Naive thymus-derived CD4-positive, alpha-beta T cell (primary cell): ENCODE results near the gene UGT1A8. TPM values are rescaled to one million over a fixed set of nuclear protein-coding genes. Genes with fewer than 3 reads are reported as not detected.
"Not testable (repeated sequence)": the region's sequence is repeated elsewhere in the genome, so short reads cannot be mapped to it uniquely, and the experiment has no call there.

Source experiments
- ATAC-seq: fragments of 150-1000 bp; cut with Tn5 transposase; 2 replicates; pipeline ENCODE4 v1.10.0; 2021; ENCODE audit warnings: mild to moderate bottlenecking, moderate library complexity
- CTCF ChIA-PET: fragments of 350-600 bp; sonication (Branson Sonifier 250); formaldehyde crosslinking; loops from one replicate; lab custom pipeline; 2021; ENCODE audit warnings: antibody characterized with exemption; lab: Charles Lee
- POLR2A ChIA-PET: fragments of 350-600 bp; sonication (Branson Sonifier 250); formaldehyde crosslinking; loops from one replicate; lab custom pipeline; 2021; ENCODE audit warnings: antibody characterized with exemption, inconsistent platforms; lab: Charles Lee
- DNase-seq, 9 donors: peaks; one replicate each; pipeline versions ENCODE4 v3.0.0 to v3.0.0-alpha.2; 2020 to 2022; ENCODE audit warnings: mixed read lengths in 1 of 9
- H3K27ac ChIP-seq: one replicate; pipeline ENCODE4 v1.7.0; 2013; ENCODE audit warnings: mild to moderate bottlenecking, low read depth, low read length, moderate library complexity
- H3K27me3 ChIP-seq, 2 donors: one replicate each; pipeline ENCODE4 v1.7.0; 2013; ENCODE audit warnings: low read length in 2 of 2, mild to moderate bottlenecking in 2 of 2, moderate library complexity in 2 of 2; ENCODE audit not compliant: control insufficient read depth in 2 of 2, insufficient read depth in 2 of 2
- H3K36me3 ChIP-seq, 3 experiments: 1 replicate in 2 of 3; 2 replicates in 1 of 3; pipeline ENCODE4 v1.7.0; 2013; ENCODE audit warnings: low read length in 3 of 3, mild to moderate bottlenecking in 3 of 3, moderate library complexity in 1 of 3; ENCODE audit not compliant: insufficient read depth in 3 of 3, control insufficient read depth in 2 of 3
- H3K4me1 ChIP-seq, 2 donors: one replicate each; pipeline ENCODE4 v1.7.0; 2013; ENCODE audit warnings: low read length in 2 of 2, mild to moderate bottlenecking in 2 of 2, moderate library complexity in 1 of 2; ENCODE audit not compliant: control insufficient read depth in 2 of 2, insufficient read depth in 2 of 2
- H3K4me3 ChIP-seq: 2 replicates; pipeline ENCODE4 v1.7.0; 2013; ENCODE audit warnings: mild to moderate bottlenecking, low read length
- H3K9me3 ChIP-seq, 3 experiments: 1 replicate in 2 of 3; 2 replicates in 1 of 3; pipeline ENCODE4 v1.7.0; 2013; ENCODE audit warnings: low read length in 3 of 3; ENCODE audit not compliant: control insufficient read depth in 2 of 3
- H3K27ac Mint-ChIP-seq, 9 donors: one replicate each; pipeline ENCODE4 v1.8.0; 2020 to 2022; ENCODE audit warnings: mixed read lengths in 9 of 9, mild to moderate bottlenecking in 8 of 9, moderate library complexity in 5 of 9, inconsistent platforms in 2 of 9
- H3K27me3 Mint-ChIP-seq, 5 donors: one replicate each; pipeline ENCODE4 v1.8.0; 2021 to 2022; ENCODE audit warnings: mixed read lengths in 5 of 5, mild to moderate bottlenecking in 1 of 5
- H3K36me3 Mint-ChIP-seq, 5 donors: one replicate each; pipeline ENCODE4 v1.8.0; 2020 to 2022; ENCODE audit warnings: mixed read lengths in 5 of 5, mild to moderate bottlenecking in 3 of 5, inconsistent platforms in 1 of 5
- H3K4me1 Mint-ChIP-seq, 7 donors: one replicate each; pipeline ENCODE4 v1.8.0; 2020 to 2022; ENCODE audit warnings: mixed read lengths in 7 of 7, mild to moderate bottlenecking in 3 of 7, inconsistent platforms in 1 of 7
- H3K4me3 Mint-ChIP-seq, 10 donors: one replicate each; pipeline ENCODE4 v1.8.0; 2020 to 2022; ENCODE audit warnings: mild to moderate bottlenecking in 10 of 10, mixed read lengths in 10 of 10, moderate library complexity in 6 of 10, inconsistent platforms in 2 of 10
- H3K9me3 Mint-ChIP-seq, 11 donors: one replicate each; pipeline ENCODE4 v1.8.0; 2020 to 2022; ENCODE audit warnings: mixed read lengths in 11 of 11, mild to moderate bottlenecking in 4 of 11, inconsistent platforms in 1 of 11, moderate library complexity in 1 of 11
- intact Hi-C, 2 donors: fragments of 100-400 bp; cut with micrococcal nuclease; formaldehyde crosslinking; loops; one replicate each; pipeline ENCODE4 v1.15.1; 2023
- polyA plus RNA-seq, 2 donors: library from polyadenylated mRNA; unstranded; fragments of 300-500 nt; fragmentation: Illumina TruSeq; gene quantifications; one replicate each; pipeline ENCODE4 v1.2.3, GENCODE V29; 2021
- total RNA-seq, 6 experiments: library from RNA in 5 of 6; stranded (reverse) in 5 of 6; gene quantifications; 1 replicate in 5 of 6; 2 replicates in 1 of 6; pipeline ENCODE4 v1.2.3 and lab custom pipeline; 2021 to 2026

The UGT1A8 gene
- total and polyA plus RNA-seq, 7 experiments from 2014 or later, result not detected

DNA sequence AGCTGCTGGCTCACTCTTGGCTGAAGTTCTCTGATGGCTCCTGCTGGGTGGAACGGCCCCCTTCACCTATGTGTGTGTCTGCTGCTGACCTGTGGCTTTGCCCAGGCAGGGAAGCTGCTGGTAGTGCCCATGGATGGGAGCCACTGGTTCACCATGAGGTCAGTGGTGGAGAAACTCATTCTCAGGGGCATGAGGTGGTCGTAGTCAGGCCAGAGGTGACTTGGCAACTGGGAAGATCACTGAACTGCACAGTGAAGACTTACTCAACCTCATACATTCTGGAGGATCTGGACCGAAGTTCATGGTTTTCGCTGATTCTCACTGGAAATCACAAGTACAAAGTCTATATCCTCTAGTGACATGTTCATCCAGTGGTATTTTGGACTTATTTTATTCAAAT is 13.9 kb upstream of the UGT1A8 start:
- Mint-ChIP-seq H3K36me3 (peaks cover 0 to 5% (median 4%) of the 10 kb centered on the region in 5 donors), H3K27ac (no peak overlapping the region), H3K4me3 (no peak overlapping the region), H3K9me3 (peaks cover 0 to 12% (median 5%) of the 10 kb centered on the region in 11 donors), H3K27me3 (peaks cover 13 to 31% (median 19%) of the 10 kb centered on the region in 5 donors), H3K4me1 (no peaks in the 10 kb centered on the region)
- POLR2A ChIA-PET, result no interaction called here
- H3K4me3 ChIP-seq, result no peak overlapping the region
- H3K4me1 ChIP-seq, result no peaks in the 10 kb centered on the region
- CTCF ChIA-PET, result interaction anchor here (0.7 kb wide), 1 partner anchor 166 kb away, joined by 3 read pairs; no protein-coding TSS in a partner anchor
- H3K27me3 ChIP-seq, result no peaks in the 10 kb centered on the region
- intact Hi-C loops, result no loop called here
- H3K9me3 ChIP-seq, result no peaks in the 10 kb centered on the region
- no peak overlapping the region for H3K27ac ChIP-seq
- DNase-seq (no peak), ATAC-seq (no peak)
- no peaks in the 10 kb centered on the region for H3K36me3 ChIP-seq

DNA sequence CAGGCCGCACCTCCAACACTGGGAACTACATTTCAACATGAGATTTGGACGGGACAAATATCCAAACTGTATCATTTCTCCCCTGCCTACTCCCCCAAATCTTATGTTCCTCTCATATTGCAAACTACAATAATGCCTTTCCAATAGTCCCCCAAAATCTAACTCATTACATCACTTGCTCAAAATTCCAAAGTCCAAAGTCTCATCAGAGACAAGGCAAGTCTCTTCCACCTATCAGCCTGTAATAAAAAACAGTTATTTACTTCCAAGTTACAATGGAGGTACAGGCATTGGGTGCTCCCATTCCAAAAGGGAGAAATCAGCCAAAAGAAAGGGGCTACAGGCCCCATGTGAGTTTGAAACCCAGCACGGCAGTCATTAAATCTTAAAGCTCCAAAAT is 12.6 kb upstream of the UGT1A8 start:
- DNase-seq, result no peak
- Histone ChIP-seq H3K27ac (no peak overlapping the region), H3K4me1 (no peaks in the 10 kb centered on the region), H3K36me3 (no peaks in the 10 kb centered on the region), H3K4me3 (no peak overlapping the region), H3K9me3 (no peaks in the 10 kb centered on the region), H3K27me3 (no peaks in the 10 kb centered on the region)
- Mint-ChIP-seq H3K36me3 (peaks cover 0 to 5% (median 4%) of the 10 kb centered on the region in 5 donors), H3K4me1 (no peaks in the 10 kb centered on the region), H3K4me3 (no peak overlapping the region), H3K27ac (no peak overlapping the region), H3K9me3 (peaks cover 0 to 18% (median 5%) of the 10 kb centered on the region in 11 donors), H3K27me3 (peaks cover 13 to 29% (median 18%) of the 10 kb centered on the region in 5 donors)
- POLR2A ChIA-PET, result no interaction called here
- CTCF ChIA-PET, result no interaction called here
- ATAC-seq, result no peak
- intact Hi-C loops, result no loop called here

- H3K4me3 ChIP-seq, result no peak overlapping the region
- H3K9me3 ChIP-seq, result no peaks in the 10 kb centered on the region
- ChIA-PET POLR2A (no interaction called here), CTCF (no interaction called here)
- H3K4me1 ChIP-seq, result no peaks in the 10 kb centered on the region
- H3K36me3 Mint-ChIP-seq, result peaks cover 0 to 8% (median 4%) of the 10 kb centered on the region in 5 donors
- ATAC-seq (no peak), DNase-seq (no peak)
- H3K36me3 ChIP-seq, result no peaks in the 10 kb centered on the region
- H3K4me3 Mint-ChIP-seq, result no peak overlapping the region
- peaks cover 13 to 20% (median 15%) of the 10 kb centered on the region in 5 donors for H3K27me3 Mint-ChIP-seq
- no peaks in the 10 kb centered on the region for H3K4me1 Mint-ChIP-seq
- no peaks in the 10 kb centered on the region for H3K27me3 ChIP-seq
- intact Hi-C loops, result no loop called here
- peaks cover 0 to 24% (median 7%) of the 10 kb centered on the region in 11 donors for H3K9me3 Mint-ChIP-seq
- no peak overlapping the region for H3K27ac ChIP-seq
- no peak overlapping the region for H3K27ac Mint-ChIP-seq
Observed at GRCh38 chr2:233605680-233606079, 11.8 kb upstream of the UGT1A8 start.

DNA sequence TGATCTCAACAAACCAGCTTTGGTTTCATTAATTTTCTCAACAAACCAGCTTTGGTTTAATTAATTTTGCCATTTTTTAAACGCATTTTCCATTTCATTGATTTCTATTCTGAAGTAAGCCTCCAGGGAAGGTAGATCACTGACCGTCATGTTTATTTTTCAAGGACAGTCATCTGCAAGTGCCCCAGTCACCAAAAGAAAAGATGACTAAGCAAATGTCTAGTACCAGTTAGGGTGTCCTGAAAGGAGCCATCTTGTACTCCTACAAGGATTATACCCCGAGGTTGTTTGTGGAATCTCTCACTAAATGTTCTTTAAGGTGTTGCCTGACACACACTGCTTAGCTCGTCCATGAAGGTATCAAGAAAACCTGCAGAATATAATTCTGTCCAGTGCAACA is 6.1 kb upstream of the UGT1A8 start:
- peaks cover 8 to 64% (median 21%) of the 10 kb centered on the region in 11 donors for H3K9me3 Mint-ChIP-seq
- peaks cover 0 to 6% (median 4%) of the 10 kb centered on the region in 5 donors for H3K36me3 Mint-ChIP-seq
- intact Hi-C loops, result no loop called here
- no peak overlapping the region for H3K4me3 Mint-ChIP-seq
- H3K9me3 ChIP-seq, result no peaks in the 10 kb centered on the region
- no peak overlapping the region for H3K27ac Mint-ChIP-seq
- H3K4me3 ChIP-seq, result no peak overlapping the region
- H3K27ac ChIP-seq, result no peak overlapping the region
- ChIA-PET POLR2A (no interaction called here), CTCF (no interaction called here)
- peaks cover 20 to 37% (median 29%) of the 10 kb centered on the region in 5 donors for H3K27me3 Mint-ChIP-seq
- H3K4me1 ChIP-seq, result no peaks in the 10 kb centered on the region
- no peak for DNase-seq
- no peaks in the 10 kb centered on the region for H3K27me3 ChIP-seq
- no peaks in the 10 kb centered on the region for H3K4me1 Mint-ChIP-seq
- no peak for ATAC-seq
- no peaks in the 10 kb centered on the region for H3K36me3 ChIP-seq

DNA sequence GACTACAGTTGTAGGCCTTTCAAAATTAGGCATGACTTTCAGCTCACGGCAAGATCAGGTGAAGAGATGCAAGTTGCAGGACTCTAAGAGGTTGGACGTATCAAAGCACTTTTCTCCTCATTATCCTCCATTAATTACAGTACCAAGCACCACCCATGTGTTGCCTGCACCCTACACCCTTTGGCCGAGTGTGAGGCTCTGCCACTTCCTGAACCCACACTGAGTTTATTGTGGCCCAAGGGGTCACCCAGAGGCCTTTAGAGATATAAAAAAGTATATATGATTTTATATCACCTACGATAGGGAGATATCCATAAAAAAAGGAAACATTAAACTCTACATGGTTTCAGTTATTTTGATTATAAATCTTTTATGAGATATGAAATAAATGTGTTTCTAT is 2.8 kb downstream of the UGT1A8 start:
- POLR2A ChIA-PET, result no interaction called here
- H3K4me1 ChIP-seq, result no peaks in the 10 kb centered on the region
- ATAC-seq, result no peak
- H3K9me3 Mint-ChIP-seq, result peaks cover 0 to 12% (median 3%) of the 10 kb centered on the region in 11 donors
- H3K36me3 ChIP-seq, result no peaks in the 10 kb centered on the region
- no peak overlapping the region for H3K4me3 ChIP-seq
- no peak for DNase-seq
- H3K27me3 ChIP-seq, result peaks cover 0 to 3% of the 10 kb centered on the region in 2 donors
- H3K36me3 Mint-ChIP-seq, result peaks cover 0 to 4% (median 0%) of the 10 kb centered on the region in 5 donors
- CTCF ChIA-PET, result no interaction called here
- H3K4me1 Mint-ChIP-seq, result no peaks in the 10 kb centered on the region
- no peak overlapping the region for H3K4me3 Mint-ChIP-seq
- intact Hi-C loops, result no loop called here
- H3K27ac ChIP-seq, result no peak overlapping the region
- peaks cover 12 to 49% (median 38%) of the 10 kb centered on the region in 5 donors for H3K27me3 Mint-ChIP-seq
- no peaks in the 10 kb centered on the region for H3K9me3 ChIP-seq
- H3K27ac Mint-ChIP-seq, result no peak overlapping the region

DNA sequence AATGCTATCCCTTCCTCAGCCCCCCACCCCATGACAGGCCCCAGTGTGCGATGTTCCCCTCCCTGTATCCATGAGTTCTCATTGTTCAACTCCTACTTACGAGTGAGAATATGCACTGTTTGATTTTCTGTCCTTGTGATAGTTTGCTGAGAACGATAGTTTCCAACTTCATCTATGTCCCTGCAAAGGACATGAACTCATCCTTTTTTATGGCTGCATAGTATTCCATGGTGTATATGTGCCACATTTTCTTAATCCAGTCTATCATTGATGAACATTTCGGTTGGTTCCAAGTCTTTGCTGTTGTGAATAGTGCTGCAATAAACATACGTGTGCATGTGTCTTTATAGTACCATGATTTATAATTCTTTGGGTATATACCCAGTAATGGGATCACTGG is 4.4 kb downstream of the UGT1A8 start:
- not testable (repeated sequence) for H3K36me3 Mint-ChIP-seq

DNA sequence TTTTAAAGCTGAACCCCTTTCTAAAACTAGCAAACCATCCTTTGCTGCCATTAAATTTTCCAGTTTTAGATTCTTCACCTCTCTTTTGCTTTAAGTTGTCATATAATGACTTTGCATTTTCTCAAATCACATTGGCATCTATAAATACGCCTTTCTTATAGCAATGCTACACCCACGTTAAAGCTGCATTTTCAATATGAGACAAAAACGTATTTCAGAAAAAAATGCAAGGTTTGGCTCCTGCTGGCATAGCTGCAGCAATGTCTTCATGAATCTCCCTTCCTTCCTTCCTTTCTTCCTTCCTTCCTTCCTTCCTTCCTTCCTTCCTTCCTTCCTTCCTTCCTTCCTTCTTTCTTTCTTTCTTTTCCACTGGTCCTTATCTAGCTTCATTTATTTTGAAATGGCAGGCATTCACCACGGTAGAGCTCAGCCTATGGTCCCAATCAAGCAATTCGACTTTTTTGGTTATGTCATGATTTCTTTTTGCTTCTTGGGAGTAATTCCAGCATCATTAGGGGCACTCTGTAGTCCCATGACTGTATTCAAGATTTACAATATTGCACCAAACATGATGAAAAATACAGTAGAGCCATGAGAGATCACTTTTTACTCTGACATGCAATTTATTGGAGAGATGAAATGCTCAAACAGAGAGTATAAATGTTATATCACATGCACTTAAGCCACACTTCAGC is 10.0 kb downstream of the UGT1A8 start:
- H3K27ac ChIP-seq, result no peak overlapping the region
- H3K9me3 Mint-ChIP-seq, result peaks cover 6 to 51% (median 18%) of the 10 kb centered on the region in 11 donors
- peaks cover 0 to 10% (median 3%) of the 10 kb centered on the region in 5 donors for H3K36me3 Mint-ChIP-seq
- no peaks in the 10 kb centered on the region for H3K4me1 Mint-ChIP-seq
- no peak overlapping the region for H3K4me3 Mint-ChIP-seq
- no peaks in the 10 kb centered on the region for H3K27me3 ChIP-seq
- peaks cover 0 to 3% (median 0%) of the 10 kb centered on the region in 3 experiments for H3K9me3 ChIP-seq
- peaks cover 20 to 62% (median 36%) of the 10 kb centered on the region in 5 donors for H3K27me3 Mint-ChIP-seq
- CTCF ChIA-PET, result no interaction called here
- POLR2A ChIA-PET, result no interaction called here
- intact Hi-C loops, result no loop called here
- DNase-seq, result no peak
- no peak overlapping the region for H3K4me3 ChIP-seq
- H3K4me1 ChIP-seq, result no peaks in the 10 kb centered on the region
- H3K27ac Mint-ChIP-seq, result no peak overlapping the region
- no peaks in the 10 kb centered on the region for H3K36me3 ChIP-seq
- no peak for ATAC-seq

More for the DNA sequence above, 4.4 kb downstream of the UGT1A8 start:
- peaks cover 8 to 49% (median 36%) of the 10 kb centered on the region in 5 donors for H3K27me3 Mint-ChIP-seq
- H3K9me3 Mint-ChIP-seq, DNase-seq, CTCF ChIA-PET, H3K4me1 ChIP-seq, H3K9me3 ChIP-seq, H3K27ac ChIP-seq, H3K4me3 Mint-ChIP-seq, H3K27me3 ChIP-seq, POLR2A ChIA-PET, H3K4me3 ChIP-seq, intact Hi-C loops, H3K27ac Mint-ChIP-seq, H3K36me3 ChIP-seq, H3K4me1 Mint-ChIP-seq, ATAC-seq: not testable (repeated sequence)
